K562 (cell line): ENCODE measurements around the gene ADNP2. TPM values are rescaled to one million over a fixed set of nuclear protein-coding genes. Genes with fewer than 3 reads are reported as not detected.
A peak's percentile ranks its signal among the peaks of the same experiment; 100 is the strongest.

Source experiments
- ATAC-seq: fragments of 200-7000 bp; cut with Tn5 transposase; 3 replicates; pipeline ENCODE4 v1.9.1; 2020; ENCODE audit warnings: moderate library complexity
- BruUV-seq: library from RNA; stranded (reverse); fragments of 400-500 nt; replicated peaks from 2 replicates; lab custom pipeline; 2021; lab: Mats Ljungman, UMichigan
- CTCF ChIA-PET: fragments of 300-600 bp; formaldehyde crosslinking; extraction: SDS; loops from one replicate; lab custom pipeline; 2021; ENCODE audit warnings: low intra/inter-chr PET ratio; lab: Yijun Ruan, JAX
- POLR2A ChIA-PET: fragments of 300-600, 350-650 bp; sonication (Branson Sonifier 250); formaldehyde crosslinking; extraction: SDS; loops from one replicate; lab custom pipeline; 2021; ENCODE audit warnings: antibody characterized with exemption, inconsistent platforms; lab: Yijun Ruan, JAX
- DNase-seq, 4 experiments: peaks; one replicate each; pipeline versions ENCODE4 v3.0.0 to v3.0.0-alpha.2; 2011 to 2018; ENCODE audit warnings: low spot score in 3 of 4, mixed read lengths in 3 of 4; ENCODE audit errors: extremely low read depth in 1 of 4
- FAIRE-seq: peaks from 2 replicates; lab custom pipeline; 2011; peaks lifted over from hg19 to GRCh38; lab: Jason Lieb, UNC
- H2AFZ ChIP-seq: 2 replicates; pipeline ENCODE4 v1.6.0; 2011; ENCODE audit warnings: low read depth, low read length, control low read depth, inconsistent platforms
- H3K27ac ChIP-seq: fragments of 200-600 bp; 3 replicates; pipeline ENCODE4 v1.8.0; 2011; ENCODE audit warnings: low read depth, mild to moderate bottlenecking, control low read depth, inconsistent platforms, low read length, moderate library complexity, mixed read lengths; ENCODE audit errors: extremely low read depth
- H3K27me3 ChIP-seq, 2 experiments: fragments of 300-600 bp in 1 of 2; 2 replicates in 1 of 2; 3 replicates in 1 of 2; pipeline versions ENCODE4 v1.6.0 to v1.8.0; 2011; ENCODE audit warnings: inconsistent platforms in 2 of 2, low read length in 2 of 2, mild to moderate bottlenecking in 1 of 2, mixed read lengths in 1 of 2, moderate library complexity in 1 of 2; ENCODE audit not compliant: control insufficient read depth in 2 of 2, insufficient read depth in 2 of 2
- H3K36me3 ChIP-seq: fragments of 300-600 bp; 3 replicates; pipeline ENCODE4 v1.8.0; 2011; ENCODE audit warnings: mild to moderate bottlenecking, low read length, inconsistent platforms; ENCODE audit not compliant: control insufficient read depth, insufficient read depth
- H3K4me1 ChIP-seq, 2 experiments: fragments of 200-600 bp in 1 of 2; replicated peaks in 1 of 2; 2 replicates in 1 of 2; 3 replicates in 1 of 2; pipeline versions ENCODE4 v1.5.1 to v1.8.0; 2011; ENCODE audit warnings: inconsistent platforms in 2 of 2, low read length in 2 of 2, mild to moderate bottlenecking in 1 of 2, mixed read lengths in 1 of 2, moderate library complexity in 1 of 2; ENCODE audit not compliant: control insufficient read depth in 2 of 2, insufficient read depth in 2 of 2
- H3K4me2 ChIP-seq: 2 replicates; pipeline ENCODE4 v1.6.1; 2011; ENCODE audit warnings: low read length, control low read depth, inconsistent platforms, mixed read lengths; ENCODE audit not compliant: insufficient read depth
- H3K4me3 ChIP-seq: fragments of 200-600 bp; sonication (generic), shearing (Covaris generic); 2 replicates; pipeline ENCODE4 v1.5.1; 2016; ENCODE audit warnings: control low read depth, inconsistent platforms
- H3K79me2 ChIP-seq: fragments of 200-600 bp; 3 replicates; pipeline ENCODE4 v1.8.0; 2011; ENCODE audit warnings: low read length, inconsistent platforms; ENCODE audit not compliant: control insufficient read depth, insufficient read depth
- H3K9ac ChIP-seq, 2 experiments: 2 replicates each; pipeline versions ENCODE4 v1.6.0 to v1.6.1; 2011; ENCODE audit warnings: low read depth in 2 of 2, low read length in 2 of 2, control low read depth in 1 of 2, inconsistent platforms in 1 of 2, mild to moderate bottlenecking in 1 of 2, mixed read lengths in 1 of 2; ENCODE audit not compliant: insufficient read depth in 1 of 2
- H3K9me1 ChIP-seq: one replicate; pipeline ENCODE4 v1.6.0; 2011; ENCODE audit warnings: inconsistent platforms, mild to moderate bottlenecking, low read length, moderate library complexity; ENCODE audit not compliant: control insufficient read depth, insufficient read depth
- H3K9me3 ChIP-seq: replicated peaks from 2 replicates; pipeline ENCODE4 v1.5.1; 2011; ENCODE audit warnings: low read depth, low read length, inconsistent platforms; ENCODE audit not compliant: control insufficient read depth, insufficient read depth
- H4K20me1 ChIP-seq: replicated peaks from 2 replicates; pipeline ENCODE4 v1.6.1; 2011; ENCODE audit warnings: low read length, inconsistent platforms, mixed read lengths; ENCODE audit not compliant: control insufficient read depth, insufficient read depth
- CREB1 ChIP-seq, 2 experiments: sonication (generic) in 1 of 2; formaldehyde crosslinking in 1 of 2; IDR thresholded peaks; 2 replicates each; pipeline versions ENCODE4 v1.6.1 to v1.8.0; 2012 to 2022; ENCODE audit warnings: inconsistent platforms in 1 of 2, mild to moderate bottlenecking in 1 of 2, missing genetic modification reagents in 1 of 2, moderate library complexity in 1 of 2
- HES1 ChIP-seq: fragments of 450-650 bp; IDR thresholded peaks from 2 replicates; pipeline ENCODE4 v1.6.1; 2016; ENCODE audit warnings: low read depth, mild to moderate bottlenecking, moderate library complexity
- PATZ1 ChIP-seq: fragments of 250-450 bp; sonication (Bioruptor Pico); IDR thresholded peaks from 2 replicates; pipeline ENCODE4 v1.5.0; 2020; ENCODE audit warnings: mild to moderate bottlenecking, borderline replicate concordance
- PREB ChIP-seq: sonication (generic); formaldehyde crosslinking; IDR thresholded peaks from 2 replicates; pipeline ENCODE4 v1.8.1; 2023; ENCODE audit warnings: mild to moderate bottlenecking, missing genetic modification reagents
- STAT5A ChIP-seq: IDR thresholded peaks from 2 replicates; pipeline ENCODE4 v1.6.1; 2012; ENCODE audit warnings: low read length, inconsistent platforms, borderline replicate concordance
- XRCC4 ChIP-seq: IDR thresholded peaks from one replicate; pipeline ENCODE4 v1.6.1; 2011; ENCODE audit not compliant: insufficient read depth, insufficient read length; ENCODE audit errors: extremely low read depth
- ZBTB2 ChIP-seq: fragments of 450-650 bp; IDR thresholded peaks from 2 replicates; pipeline ENCODE4 v1.6.1; 2016; ENCODE audit warnings: antibody characterized with exemption
- ZMIZ1 ChIP-seq, 2 experiments: fragments of 150-350 bp in 1 of 2; IDR thresholded peaks; 2 replicates each; pipeline ENCODE4 v1.6.1; 2012 to 2016; ENCODE audit warnings: low read depth in 2 of 2, low read length in 2 of 2, mild to moderate bottlenecking in 1 of 2, moderate library complexity in 1 of 2
- ZNF395 ChIP-seq: fragments of 200-800 bp; sonication (Bioruptor generic); IDR thresholded peaks from 2 replicates; pipeline ENCODE4 v1.6.1; 2017; ENCODE audit warnings: missing genetic modification characterization, missing compliant biosample characterization
- WGBS: fragments of 100-300 bp; shearing (Covaris generic); methylation state at CpG from one replicate; pipeline ENCODE4 v1.1.6; 2016; ENCODE audit warnings: low coverage, mixed read lengths; ENCODE audit not compliant: insufficient coverage; ENCODE audit errors: missing lambda C conversion rate; 5-methylcytosine and 5-hydroxymethylcytosine counted together
- in situ Hi-C: fragments of 300-500 bp; cut with MboI; formaldehyde crosslinking; loops from 4 replicates; pipeline ENCODE4 v1.15.0; 2018; ENCODE audit warnings: inconsistent platforms, mixed read lengths
- intact Hi-C: fragments of 100-400 bp; cut with micrococcal nuclease; formaldehyde crosslinking; loops from 2 replicates; pipeline ENCODE4 v1.14.2; 2022
- polyA plus RNA-seq, 8 experiments: library from polyadenylated mRNA; depleted of rRNA in 4 of 8; stranded (reverse) in 5 of 8; unstranded in 3 of 8; fragments of >200 nt; fragmentation: Nextera tagmentation in 2 of 8; fragmentation: Illumina TruSeq in 1 of 8; extraction: Ambion mirVana in 2 of 8; extraction: Trizol in 1 of 8; gene quantifications; 2 replicates each; pipeline versions ENCODE4 v1.2.1 to v1.2.3, GENCODE V29; 2011 to 2014; ENCODE audit warnings: inconsistent platforms in 1 of 8, missing spikeins in 1 of 8
- total RNA-seq, 7 experiments: library from RNA; depleted of rRNA in 6 of 7; stranded (reverse); fragments of >200 nt in 6 of 7; fragmentation: Illumina TruSeq in 2 of 7; extraction: Trizol in 2 of 7; gene quantifications; 2 replicates each; pipeline versions ENCODE4 v1.2.1 to v1.2.3, GENCODE V29; 2011 to 2021; ENCODE audit warnings: low replicate concordance in 1 of 7

Gene ADNP2
- total and polyA plus RNA-seq, 9 of the 15 experiments (the other 6 are each of a cell fraction or from before 2014, with no cell fraction given) = 5.8 to 24.3 (median 16.0) TPM

GRCh38 chr18:80112624-80113248 is 3.7 kb downstream of the ADNP2 start:
- ChIA-PET POLR2A (interaction anchor here (0.9 kb wide), 1 partner anchor 146 kb away, joined by 3 read pairs; no protein-coding TSS in a partner anchor), CTCF (no interaction called here)
- peaks cover 29% of the 10 kb centered on the region; the same call in 2 of the 3 replicates for H3K36me3 ChIP-seq
- no TSS peak for BruUV-seq
- no peaks in the 10 kb centered on the region; the same call in 1 of the 2 replicates for H3K9me3 ChIP-seq
- intact Hi-C loops = no loop called here
- peaks cover 28% of the 10 kb centered on the region for H4K20me1 ChIP-seq
- H3K4me3 ChIP-seq = no peak overlapping the region
- no peaks in the 10 kb centered on the region for H3K27me3 ChIP-seq
- H3K9me1 ChIP-seq = no peaks in the 10 kb centered on the region
- WGBS = 0% methylated on average over 1 of the region's 1 CpG
- no peak overlapping the region for H3K9ac ChIP-seq
- no peak overlapping the region for H3K27ac ChIP-seq
- DNase-seq = peak; percentile 12 to 30 (median 14)
- peaks cover 12 to 13% of the 10 kb centered on the region in 2 experiments; a peak in 4 of 5 replicates for H3K4me1 ChIP-seq
- no peak for ATAC-seq
- peak; percentile 65 for FAIRE-seq
- in situ Hi-C loops = no loop called here
- peaks cover 81% of the 10 kb centered on the region for H3K79me2 ChIP-seq
- no peak overlapping the region for H3K4me2 ChIP-seq
- H2AFZ ChIP-seq = no peak overlapping the region
- TF ChIP-seq HES1 (no peak), PATZ1 (CRISPR knock-in tag) (no peak), ZMIZ1 (IDR thresholded peaks at IDR 0.05; ENCODE audit: low read depth in 2 of 2, low read length in 2 of 2) (no peak), CREB1 (IDR thresholded peaks at IDR 0.05) (no peak), CREB1 (CRISPR knock-in tag; IDR thresholded peaks at IDR 0.05) (no peak), XRCC4 (no peak), STAT5A (peak; percentile 60), PREB (no peak), ZBTB2 (no peak), ZNF395 (CRISPR knock-in tag) (no peak)
